ENCODE data around the gene TMTC1. TPM values are rescaled to one million over a fixed set of nuclear protein-coding genes. Genes with fewer than 3 reads are reported as not detected.

The TMTC1 gene
- total RNA-seq, 1 experiment from 2014 or later = 6.1 TPM

- intact Hi-C loops (cut with micrococcal nuclease; ENCODE audit: unreplicated experiment) = no loop called here
- no peak for TF ChIP-seq CTCF (conservative IDR thresholded peaks at IDR 0.05; ENCODE audit: low read depth, low read length)
- no peak for TF ChIP-seq EZH2 (IDR thresholded peaks at IDR 0.05; ENCODE audit: borderline replicate concordance, low read depth, low read length, poor library complexity, severe bottlenecking)
- no TSS peak for BruUV-seq (replicated peaks)
- Histone ChIP-seq H3K27me3 (replicated peaks; ENCODE audit: insufficient read depth, low read depth, low read length, poor library complexity) (no peaks in the 10 kb centered on the region), H3K27ac (ENCODE audit: low read depth, low read length, poor library complexity, severe bottlenecking) (no peak overlapping the region), H3K36me3 (ENCODE audit: insufficient read depth, low read length, poor library complexity, severe bottlenecking) (no peaks in the 10 kb centered on the region), H3K9me3 (ENCODE audit: low read depth, low read length, poor library complexity, severe bottlenecking) (no peaks in the 10 kb centered on the region), H3K4me1 (ENCODE audit: insufficient read depth, low read length, poor library complexity, severe bottlenecking) (no peaks in the 10 kb centered on the region), H3K4me3 (ENCODE audit: low read depth, low read length, poor library complexity, severe bottlenecking) (no peak overlapping the region)
- no peak for DNase-seq (ENCODE audit: low spot score)
- ChIA-PET POLR2A (ENCODE audit: low non-redundant PET) (no interaction called here), CTCF (no interaction called here)
Observed at GRCh38 chr12:29580971-29581370, 202.8 kb downstream of the TMTC1 start.

- TF ChIP-seq EZH2 (IDR thresholded peaks at IDR 0.05; ENCODE audit: borderline replicate concordance, low read depth, low read length, poor library complexity, severe bottlenecking) = no peak
- no peak for TF ChIP-seq CTCF (conservative IDR thresholded peaks at IDR 0.05; ENCODE audit: low read depth, low read length)
- intact Hi-C loops (cut with micrococcal nuclease; ENCODE audit: unreplicated experiment) = no loop called here
- POLR2A ChIA-PET (ENCODE audit: low non-redundant PET) = no interaction called here
- H3K9me3 ChIP-seq (ENCODE audit: low read depth, low read length, poor library complexity, severe bottlenecking) = no peaks in the 10 kb centered on the region
- no peak overlapping the region for H3K4me3 ChIP-seq (ENCODE audit: low read depth, low read length, poor library complexity, severe bottlenecking)
- CTCF ChIA-PET = no interaction called here
- BruUV-seq (replicated peaks) = no TSS peak
- H3K4me1 ChIP-seq (ENCODE audit: insufficient read depth, low read length, poor library complexity, severe bottlenecking) = no peaks in the 10 kb centered on the region
- H3K36me3 ChIP-seq (ENCODE audit: insufficient read depth, low read length, poor library complexity, severe bottlenecking) = no peaks in the 10 kb centered on the region
- DNase-seq (ENCODE audit: low spot score) = no peak
- no peak overlapping the region for H3K27ac ChIP-seq (ENCODE audit: low read depth, low read length, poor library complexity, severe bottlenecking)
- H3K27me3 ChIP-seq (replicated peaks; ENCODE audit: insufficient read depth, low read depth, low read length, poor library complexity) = no peaks in the 10 kb centered on the region
Observed at GRCh38 chr12:29578731-29579130, 205.0 kb downstream of the TMTC1 start.

GRCh38 chr12:29578070-29578469 is 205.7 kb downstream of the TMTC1 start:
- Histone ChIP-seq H3K4me1 (ENCODE audit: insufficient read depth, low read length, poor library complexity, severe bottlenecking) (no peaks in the 10 kb centered on the region), H3K9me3 (ENCODE audit: low read depth, low read length, poor library complexity, severe bottlenecking) (no peaks in the 10 kb centered on the region), H3K4me3 (ENCODE audit: low read depth, low read length, poor library complexity, severe bottlenecking) (no peak overlapping the region), H3K27me3 (replicated peaks; ENCODE audit: insufficient read depth, low read depth, low read length, poor library complexity) (no peaks in the 10 kb centered on the region), H3K36me3 (ENCODE audit: insufficient read depth, low read length, poor library complexity, severe bottlenecking) (no peaks in the 10 kb centered on the region), H3K27ac (ENCODE audit: low read depth, low read length, poor library complexity, severe bottlenecking) (no peak overlapping the region)
- no TSS peak for BruUV-seq (replicated peaks)
- POLR2A ChIA-PET (ENCODE audit: low non-redundant PET) = no interaction called here
- intact Hi-C loops (cut with micrococcal nuclease; ENCODE audit: unreplicated experiment) = no loop called here
- TF ChIP-seq EZH2 (IDR thresholded peaks at IDR 0.05; ENCODE audit: borderline replicate concordance, low read depth, low read length, poor library complexity, severe bottlenecking) (no peak), CTCF (conservative IDR thresholded peaks at IDR 0.05; ENCODE audit: low read depth, low read length) (no peak)
- CTCF ChIA-PET = no interaction called here
- DNase-seq (ENCODE audit: low spot score) = no peak
